HepG2 (cell line): Measurements from ENCODE around the gene FRMD3. TPM values are rescaled to one million over a fixed set of nuclear protein-coding genes. Genes with fewer than 3 reads are reported as not detected.
A peak's percentile ranks its signal among the peaks of the same experiment; 100 is the strongest.

Experiments used
- AHDC1 ChIP-seq: sonication (generic); formaldehyde crosslinking; IDR thresholded peaks from 2 replicates; pipeline ENCODE4 v1.5.1; 2020; ENCODE audit warnings: mild to moderate bottlenecking, missing genetic modification reagents, borderline replicate concordance
- FOXO1 ChIP-seq: sonication (generic); formaldehyde crosslinking; IDR thresholded peaks from 2 replicates; pipeline ENCODE4 v1.4.0; 2020; ENCODE audit warnings: missing genetic modification reagents
- KLF9 ChIP-seq: IDR thresholded peaks from 2 replicates; pipeline ENCODE4 v1.6.1; 2016; ENCODE audit warnings: low read depth
- MBNL3 ChIP-seq: fragments of 250-450 bp; sonication (Bioruptor Pico); conservative IDR thresholded peaks from 2 replicates; pipeline ENCODE4 v1.8.0; 2022; ENCODE audit warnings: mild to moderate bottlenecking, inconsistent platforms
- NCOR1 ChIP-seq: fragments of 200-600 bp; sonication (generic); IDR thresholded peaks from 2 replicates; pipeline ENCODE4 v1.7.0; 2017; ENCODE audit warnings: antibody characterized with exemption, low read length, borderline replicate concordance
- POLR2AphosphoS5 ChIP-seq: IDR thresholded peaks from 2 replicates; pipeline ENCODE4 v1.6.1; 2012; ENCODE audit warnings: low read depth, low read length
- REPIN1 ChIP-seq: sonication (generic); formaldehyde crosslinking; IDR thresholded peaks from 2 replicates; pipeline ENCODE4 v1.8.0; 2022; ENCODE audit warnings: missing genetic modification reagents, low read depth, mild to moderate bottlenecking, borderline replicate concordance
- ZBTB3 ChIP-seq: sonication (generic); formaldehyde crosslinking; IDR thresholded peaks from 2 replicates; pipeline ENCODE4 v1.4.0; 2020; ENCODE audit warnings: low read depth, mild to moderate bottlenecking, moderate library complexity, missing genetic modification reagents, borderline replicate concordance
- ZNF614 ChIP-seq: IDR thresholded peaks from 2 replicates; pipeline ENCODE4 v1.6.1; 2018; ENCODE audit warnings: missing biosample characterization, missing genetic modification reagents, inconsistent platforms, borderline replicate concordance
- polyA plus RNA-seq, 8 experiments: library from polyadenylated mRNA; depleted of rRNA in 3 of 8; stranded (reverse) in 7 of 8; unstranded in 1 of 8; fragments of >200 nt; fragmentation: Illumina TruSeq in 4 of 8; extraction: Trizol in 4 of 8; gene quantifications; 2 replicates each; pipeline versions ENCODE4 v1.2.1 to v1.2.3, GENCODE V29; 2011 to 2016; ENCODE audit warnings: low read depth in 4 of 8, missing spikeins in 1 of 8, mixed read lengths in 1 of 8; ENCODE audit not compliant: insufficient read depth in 1 of 8
- total RNA-seq, 5 experiments: library from RNA; depleted of rRNA; stranded (reverse); fragments of >200 nt; fragmentation: Illumina TruSeq; extraction: Trizol; gene quantifications; 2 replicates each; pipeline ENCODE4 v1.2.3, GENCODE V29; 2016; ENCODE audit warnings: low read depth in 1 of 5
- TF ChIP-seq, protein P1 (sequence below): sonication (generic); formaldehyde crosslinking; IDR thresholded peaks from 2 replicates; pipeline ENCODE4 v1.4.0; 2020; ENCODE audit warnings: missing genetic modification reagents
- TF ChIP-seq, protein P2 (sequence below): IDR thresholded peaks from 2 replicates; pipeline ENCODE4 v1.6.1; 2018; ENCODE audit warnings: missing genetic modification reagents, mild to moderate bottlenecking, missing compliant biosample characterization
- TF ChIP-seq, protein P3 (sequence below): IDR thresholded peaks from 2 replicates; pipeline ENCODE4 v1.6.1; 2016; ENCODE audit warnings: low read depth, missing genetic modification reagents, missing compliant biosample characterization

FRMD3 gene
- total and polyA plus RNA-seq, 2 of the 13 experiments (the other 11 are each of a cell fraction or from before 2014, with no cell fraction given): 3.2 to 7.7 TPM

GRCh38 chr9:83423815-83424707 is 114.1 kb downstream of the FRMD3 start (continued):
- TF ChIP-seq, protein P1, sequence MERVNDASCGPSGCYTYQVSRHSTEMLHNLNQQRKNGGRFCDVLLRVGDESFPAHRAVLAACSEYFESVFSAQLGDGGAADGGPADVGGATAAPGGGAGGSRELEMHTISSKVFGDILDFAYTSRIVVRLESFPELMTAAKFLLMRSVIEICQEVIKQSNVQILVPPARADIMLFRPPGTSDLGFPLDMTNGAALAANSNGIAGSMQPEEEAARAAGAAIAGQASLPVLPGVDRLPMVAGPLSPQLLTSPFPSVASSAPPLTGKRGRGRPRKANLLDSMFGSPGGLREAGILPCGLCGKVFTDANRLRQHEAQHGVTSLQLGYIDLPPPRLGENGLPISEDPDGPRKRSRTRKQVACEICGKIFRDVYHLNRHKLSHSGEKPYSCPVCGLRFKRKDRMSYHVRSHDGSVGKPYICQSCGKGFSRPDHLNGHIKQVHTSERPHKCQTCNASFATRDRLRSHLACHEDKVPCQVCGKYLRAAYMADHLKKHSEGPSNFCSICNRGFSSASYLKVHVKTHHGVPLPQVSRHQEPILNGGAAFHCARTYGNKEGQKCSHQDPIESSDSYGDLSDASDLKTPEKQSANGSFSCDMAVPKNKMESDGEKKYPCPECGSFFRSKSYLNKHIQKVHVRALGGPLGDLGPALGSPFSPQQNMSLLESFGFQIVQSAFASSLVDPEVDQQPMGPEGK (CRISPR knock-in tag): peak; percentile 60
- TF ChIP-seq NCOR1: peak; percentile 52; the same call in 1 of the 2 replicates
- TF ChIP-seq ZNF614: 0 out of 2 replicates have a peak, but pooled peaks have one; percentile 60
- no peak for TF ChIP-seq ZBTB3 (CRISPR knock-in tag)
- no peak for TF ChIP-seq KLF9 (CRISPR knock-in tag)
- TF ChIP-seq, protein P2, sequence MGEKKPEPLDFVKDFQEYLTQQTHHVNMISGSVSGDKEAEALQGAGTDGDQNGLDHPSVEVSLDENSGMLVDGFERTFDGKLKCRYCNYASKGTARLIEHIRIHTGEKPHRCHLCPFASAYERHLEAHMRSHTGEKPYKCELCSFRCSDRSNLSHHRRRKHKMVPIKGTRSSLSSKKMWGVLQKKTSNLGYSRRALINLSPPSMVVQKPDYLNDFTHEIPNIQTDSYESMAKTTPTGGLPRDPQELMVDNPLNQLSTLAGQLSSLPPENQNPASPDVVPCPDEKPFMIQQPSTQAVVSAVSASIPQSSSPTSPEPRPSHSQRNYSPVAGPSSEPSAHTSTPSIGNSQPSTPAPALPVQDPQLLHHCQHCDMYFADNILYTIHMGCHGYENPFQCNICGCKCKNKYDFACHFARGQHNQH (CRISPR knock-in tag): peak; percentile 55; the same call in 1 of the 2 replicates
- TF ChIP-seq AHDC1 (CRISPR knock-in tag): peak; percentile 88
- TF ChIP-seq REPIN1: peak; percentile 77; the same call in 1 of the 2 replicates
- no peak for TF ChIP-seq MBNL3 (CRISPR knock-in tag)
- TF ChIP-seq, protein P3, sequence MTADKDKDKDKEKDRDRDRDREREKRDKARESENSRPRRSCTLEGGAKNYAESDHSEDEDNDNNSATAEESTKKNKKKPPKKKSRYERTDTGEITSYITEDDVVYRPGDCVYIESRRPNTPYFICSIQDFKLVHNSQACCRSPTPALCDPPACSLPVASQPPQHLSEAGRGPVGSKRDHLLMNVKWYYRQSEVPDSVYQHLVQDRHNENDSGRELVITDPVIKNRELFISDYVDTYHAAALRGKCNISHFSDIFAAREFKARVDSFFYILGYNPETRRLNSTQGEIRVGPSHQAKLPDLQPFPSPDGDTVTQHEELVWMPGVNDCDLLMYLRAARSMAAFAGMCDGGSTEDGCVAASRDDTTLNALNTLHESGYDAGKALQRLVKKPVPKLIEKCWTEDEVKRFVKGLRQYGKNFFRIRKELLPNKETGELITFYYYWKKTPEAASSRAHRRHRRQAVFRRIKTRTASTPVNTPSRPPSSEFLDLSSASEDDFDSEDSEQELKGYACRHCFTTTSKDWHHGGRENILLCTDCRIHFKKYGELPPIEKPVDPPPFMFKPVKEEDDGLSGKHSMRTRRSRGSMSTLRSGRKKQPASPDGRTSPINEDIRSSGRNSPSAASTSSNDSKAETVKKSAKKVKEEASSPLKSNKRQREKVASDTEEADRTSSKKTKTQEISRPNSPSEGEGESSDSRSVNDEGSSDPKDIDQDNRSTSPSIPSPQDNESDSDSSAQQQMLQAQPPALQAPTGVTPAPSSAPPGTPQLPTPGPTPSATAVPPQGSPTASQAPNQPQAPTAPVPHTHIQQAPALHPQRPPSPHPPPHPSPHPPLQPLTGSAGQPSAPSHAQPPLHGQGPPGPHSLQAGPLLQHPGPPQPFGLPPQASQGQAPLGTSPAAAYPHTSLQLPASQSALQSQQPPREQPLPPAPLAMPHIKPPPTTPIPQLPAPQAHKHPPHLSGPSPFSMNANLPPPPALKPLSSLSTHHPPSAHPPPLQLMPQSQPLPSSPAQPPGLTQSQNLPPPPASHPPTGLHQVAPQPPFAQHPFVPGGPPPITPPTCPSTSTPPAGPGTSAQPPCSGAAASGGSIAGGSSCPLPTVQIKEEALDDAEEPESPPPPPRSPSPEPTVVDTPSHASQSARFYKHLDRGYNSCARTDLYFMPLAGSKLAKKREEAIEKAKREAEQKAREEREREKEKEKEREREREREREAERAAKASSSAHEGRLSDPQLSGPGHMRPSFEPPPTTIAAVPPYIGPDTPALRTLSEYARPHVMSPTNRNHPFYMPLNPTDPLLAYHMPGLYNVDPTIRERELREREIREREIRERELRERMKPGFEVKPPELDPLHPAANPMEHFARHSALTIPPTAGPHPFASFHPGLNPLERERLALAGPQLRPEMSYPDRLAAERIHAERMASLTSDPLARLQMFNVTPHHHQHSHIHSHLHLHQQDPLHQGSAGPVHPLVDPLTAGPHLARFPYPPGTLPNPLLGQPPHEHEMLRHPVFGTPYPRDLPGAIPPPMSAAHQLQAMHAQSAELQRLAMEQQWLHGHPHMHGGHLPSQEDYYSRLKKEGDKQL (CRISPR knock-in tag): 0 out of 2 replicates have a peak, but pooled peaks have one; percentile 33
- TF ChIP-seq POLR2AphosphoS5: 0 out of 2 replicates have a peak, but pooled peaks have one; percentile 21
- TF ChIP-seq FOXO1: peak; percentile 97
